ENCODE data around the gene EDEM3.
"Not testable (repeated sequence)": the region's sequence is repeated elsewhere in the genome, so short reads cannot be mapped to it uniquely, and the experiment has no call there.

EDEM3 gene

GRCh38 chr1:184754476-184755225 is at the start of gene EDEM3:
EDEM3 (minus strand) TSS chr1:184754858; CDS start chr1:184754646, 212 bp downstream.
- peak; percentile 96 for DNase-seq

GRCh38 chr1:184804220-184804619 is 49.6 kb upstream of the EDEM3 start:
- DNase-seq: no peak

GRCh38 chr1:184803180-184803492 is 48.5 kb upstream of the EDEM3 start:
- no peak for DNase-seq

GRCh38 chr1:184802354-184803179 is 47.9 kb upstream of the EDEM3 start:
- DNase-seq: no peak

GRCh38 chr1:184801503-184801902 is 46.8 kb upstream of the EDEM3 start:
- no peak for DNase-seq

GRCh38 chr1:184800876-184801275 is 46.2 kb upstream of the EDEM3 start:
- no peak for DNase-seq

- no peak for DNase-seq
Observed at GRCh38 chr1:184793967-184794366, 39.3 kb upstream of the EDEM3 start.

- no peak for DNase-seq
Observed at GRCh38 chr1:184792450-184792969, 37.9 kb upstream of the EDEM3 start.

GRCh38 chr1:184791550-184791900 is 36.9 kb upstream of the EDEM3 start:
- no peak for DNase-seq

GRCh38 chr1:184790642-184791549 is 36.2 kb upstream of the EDEM3 start:
- DNase-seq: no peak

- DNase-seq: no peak
Observed at GRCh38 chr1:184789884-184790283, 35.2 kb upstream of the EDEM3 start.

- DNase-seq: no peak
Observed at GRCh38 chr1:184788970-184789369, 34.3 kb upstream of the EDEM3 start.

GRCh38 chr1:184785529-184785928 is 30.9 kb upstream of the EDEM3 start:
- no peak for DNase-seq

GRCh38 chr1:184783723-184784122 is 29.1 kb upstream of the EDEM3 start:
- not testable (repeated sequence) for DNase-seq

- no peak for DNase-seq
Observed at GRCh38 chr1:184781941-184782340, 27.3 kb upstream of the EDEM3 start.

- DNase-seq: no peak
Observed at GRCh38 chr1:184775885-184776284, 21.2 kb upstream of the EDEM3 start.

- DNase-seq: no peak
Observed at GRCh38 chr1:184775329-184775728, 20.7 kb upstream of the EDEM3 start.

- DNase-seq: no peak
Observed at GRCh38 chr1:184773762-184774320, 19.2 kb upstream of the EDEM3 start.

GRCh38 chr1:184771190-184771691 is 16.6 kb upstream of the EDEM3 start:
- no peak for DNase-seq

- no peak for DNase-seq
Observed at GRCh38 chr1:184770181-184770979, 15.7 kb upstream of the EDEM3 start.

- DNase-seq: no peak
Observed at GRCh38 chr1:184769241-184769640, 14.6 kb upstream of the EDEM3 start.

GRCh38 chr1:184768467-184768866 is 13.8 kb upstream of the EDEM3 start:
- no peak for DNase-seq

All from activated CD4-positive, alpha-beta T cell treated with anti-CD3 and anti-CD28 coated beads, Interleukin-2, amount 50 U/mL, for 1 hour (primary cell).